HL-60/S4 (cell line): ENCODE measurements around the gene SEC14L3.

Experiments used
- in situ Hi-C: fragments of 300-500 bp; cut with MboI; formaldehyde crosslinking; loops from 2 replicates; pipeline ENCODE4 v1.14.3; 2022; ENCODE audit warnings: low sequenced_read_pairs

The SEC14L3 gene

GRCh38 chr22:30471616-30472318 lies at the start of gene SEC14L3:
Gene SEC14L3, minus strand, starts transcription at chr22:30472017. Its CDS starts 59 bp downstream, at chr22:30471958.
- in situ Hi-C loops: no loop called here

DNA sequence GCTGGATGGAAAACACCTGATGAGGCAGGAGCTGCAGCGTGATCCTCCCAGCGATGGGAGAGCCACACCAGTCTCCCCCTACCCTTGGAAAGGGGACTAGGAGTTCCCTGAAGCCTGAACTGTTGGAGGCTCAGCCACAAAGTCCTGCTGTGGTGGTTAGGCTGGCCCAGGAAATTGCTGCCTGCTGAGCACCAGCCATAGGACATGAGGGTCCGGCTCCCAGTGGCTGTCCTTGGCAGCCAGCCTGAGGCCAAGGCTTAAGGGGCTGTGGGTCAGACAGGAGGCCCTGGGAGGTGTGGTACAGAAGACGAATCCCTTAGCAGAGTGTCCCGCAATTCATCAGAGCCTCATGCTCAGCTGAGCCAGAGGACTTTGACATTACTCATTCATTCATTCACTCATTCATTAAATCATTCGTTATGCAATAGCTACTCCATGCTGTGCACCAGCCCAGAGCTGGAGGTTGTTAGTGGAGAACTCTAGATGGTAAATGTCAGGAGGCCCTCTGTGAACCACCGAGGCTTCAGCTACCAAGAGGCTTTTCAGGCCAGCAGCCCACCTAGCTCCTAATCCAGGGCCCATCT lies 48.1 kb upstream of the SEC14L3 start:
- in situ Hi-C loops: no loop called here

GRCh38 chr22:30516731-30517130 lies 44.9 kb upstream of the SEC14L3 start:
- in situ Hi-C loops: no loop called here

- in situ Hi-C loops: no loop called here
Measured at GRCh38 chr22:30516273-30516672, 44.5 kb upstream of the SEC14L3 start.

GRCh38 chr22:30514252-30514651 lies 42.4 kb upstream of the SEC14L3 start:
- in situ Hi-C loops: no loop called here

DNA sequence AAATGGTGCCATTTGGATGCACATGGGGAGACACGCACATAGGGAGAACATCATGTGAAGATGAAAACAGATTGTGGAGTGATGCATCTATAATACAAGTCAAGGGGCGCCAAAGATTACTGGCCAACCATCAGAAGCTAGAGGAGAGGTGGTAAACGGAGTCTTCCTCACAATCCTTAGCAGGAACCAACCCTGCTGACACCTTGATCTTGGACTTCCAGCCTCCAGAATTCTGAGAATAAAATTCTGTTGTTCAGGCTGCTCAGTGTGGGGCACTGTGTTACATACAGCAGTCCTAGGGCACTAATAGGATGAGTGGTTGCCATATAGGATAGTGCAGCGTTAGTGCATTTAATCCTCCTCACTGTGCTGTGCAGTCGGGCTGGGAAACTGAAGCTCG lies 41.6 kb upstream of the SEC14L3 start:
- in situ Hi-C loops: no loop called here

DNA sequence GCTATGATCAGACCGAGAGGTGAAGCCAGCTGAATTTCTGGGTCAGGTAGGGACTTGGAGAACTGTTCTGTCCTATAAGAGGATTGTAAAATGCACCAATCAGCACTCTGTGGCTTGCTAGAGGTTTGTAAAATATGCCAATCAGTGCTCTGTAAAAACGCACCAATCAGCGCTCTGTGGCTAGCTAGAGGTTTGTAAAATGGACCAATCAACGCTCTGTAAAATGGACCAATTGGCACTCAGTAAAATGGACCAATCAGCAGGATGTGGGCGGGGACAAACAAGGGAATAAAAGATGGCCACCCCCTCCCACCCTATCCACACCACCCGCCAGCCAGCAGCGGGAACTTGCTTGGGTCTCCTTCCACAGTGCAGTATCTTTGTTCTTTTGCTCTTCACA lies 40.1 kb upstream of the SEC14L3 start:
- in situ Hi-C loops: no loop called here

GRCh38 chr22:30511109-30511508 lies 39.3 kb upstream of the SEC14L3 start:
- in situ Hi-C loops: no loop called here

GRCh38 chr22:30508216-30508615 lies 36.4 kb upstream of the SEC14L3 start:
- in situ Hi-C loops: no loop called here

DNA sequence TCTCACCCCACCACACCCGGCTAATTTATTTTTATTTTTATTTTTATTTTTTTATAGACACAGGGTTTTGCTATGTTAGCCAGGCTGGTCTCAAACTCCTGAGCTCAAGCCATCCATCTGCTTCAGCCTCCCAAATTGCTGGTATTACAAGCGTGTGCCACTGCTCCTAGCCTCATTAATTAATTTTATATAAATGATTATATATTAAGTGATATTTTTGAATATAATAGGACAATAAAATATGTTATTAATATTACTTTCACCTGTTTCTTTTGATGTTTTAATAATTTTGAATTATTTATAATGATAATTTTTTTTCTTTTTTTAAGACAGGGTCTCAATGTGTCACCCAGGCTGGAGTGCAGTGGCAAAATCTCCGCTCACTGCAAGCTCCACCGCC lies 35.9 kb upstream of the SEC14L3 start:
- in situ Hi-C loops: no loop called here

GRCh38 chr22:30506507-30506968 lies 34.7 kb upstream of the SEC14L3 start:
- in situ Hi-C loops: no loop called here

DNA sequence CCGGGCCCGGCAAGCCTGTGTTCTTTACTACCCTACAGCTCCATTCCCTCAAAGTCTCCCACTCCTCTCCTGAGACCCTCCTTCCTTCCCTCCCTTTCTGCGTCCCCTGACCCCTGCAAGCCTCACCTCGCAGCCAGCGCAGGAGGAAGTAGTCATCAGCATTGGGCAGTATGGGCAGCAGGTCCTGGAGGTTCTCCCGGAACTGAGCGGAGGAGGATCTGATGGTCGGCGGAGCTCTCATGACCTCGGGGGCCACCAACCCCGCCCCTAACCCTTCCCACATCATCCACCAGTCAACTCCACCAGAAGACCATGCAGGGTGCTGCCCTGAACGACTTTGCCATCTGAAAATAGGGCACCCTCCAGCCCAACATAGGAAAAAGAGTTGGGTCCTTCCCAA lies 31.7 kb upstream of the SEC14L3 start:
- in situ Hi-C loops: no loop called here

GRCh38 chr22:30502911-30503310 lies 31.1 kb upstream of the SEC14L3 start:
- in situ Hi-C loops: no loop called here

DNA sequence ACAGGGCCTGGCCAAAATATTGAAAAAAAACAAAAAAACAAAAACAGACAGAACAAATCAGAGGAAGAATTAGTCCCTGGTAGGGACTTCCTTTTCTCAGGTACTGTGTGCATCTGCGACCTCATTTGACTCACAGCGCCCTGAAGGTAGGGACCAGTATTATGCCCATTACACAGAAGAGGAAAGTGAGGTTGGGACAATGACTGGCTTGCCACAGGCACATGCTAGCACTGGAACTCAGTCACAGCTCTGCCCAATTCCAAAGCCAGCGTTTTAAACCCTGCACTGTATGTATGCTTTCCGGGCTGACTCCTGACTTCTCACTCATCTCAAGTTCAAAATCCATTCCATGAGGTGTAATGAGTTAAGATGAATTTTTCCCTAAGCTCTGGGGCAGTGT lies 30.3 kb upstream of the SEC14L3 start:
- in situ Hi-C loops: no loop called here

DNA sequence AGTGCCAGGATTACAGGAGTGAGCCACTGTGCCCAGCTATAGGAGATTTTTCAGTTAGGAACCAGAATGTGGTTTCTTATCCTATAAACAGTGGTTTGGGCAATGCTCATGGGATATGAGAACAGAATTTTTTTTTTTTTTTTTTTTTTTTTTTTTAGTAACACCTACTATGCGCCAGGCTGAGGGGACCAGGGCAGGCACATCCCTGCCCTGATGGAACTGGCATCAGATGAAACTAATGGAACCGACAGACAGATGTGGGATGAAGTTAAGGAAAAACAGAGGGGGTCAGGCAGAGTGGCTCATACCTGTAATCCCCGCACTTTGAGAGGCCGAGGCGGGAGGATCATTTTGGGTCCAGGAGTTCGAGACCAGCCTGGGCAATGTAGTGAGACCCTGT lies 28.8 kb upstream of the SEC14L3 start:
- in situ Hi-C loops: no loop called here

GRCh38 chr22:30497466-30498150 lies 25.8 kb upstream of the SEC14L3 start:
- in situ Hi-C loops: no loop called here

GRCh38 chr22:30495041-30495784 lies 23.4 kb upstream of the SEC14L3 start:
- in situ Hi-C loops: no loop called here

DNA sequence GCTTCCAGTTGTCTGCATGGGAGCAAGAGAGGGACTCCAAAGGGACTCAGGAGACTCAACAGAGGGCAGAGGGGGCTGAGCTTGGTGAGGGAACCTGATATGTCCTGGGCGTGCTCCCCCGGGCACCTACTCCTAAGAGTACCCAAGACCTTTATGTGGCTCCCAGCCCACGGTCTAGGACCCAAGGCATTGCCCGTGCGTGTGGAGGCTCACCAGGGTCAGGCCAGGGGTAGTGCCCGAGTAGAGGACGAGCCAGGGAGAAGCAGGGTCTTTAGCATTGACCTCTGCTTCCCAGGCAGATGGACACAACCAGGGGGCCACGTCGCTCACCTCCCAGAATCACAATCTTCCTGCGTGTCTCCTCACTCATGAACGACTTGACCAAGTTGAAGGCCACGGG lies 20.3 kb upstream of the SEC14L3 start:
- in situ Hi-C loops: no loop called here

DNA sequence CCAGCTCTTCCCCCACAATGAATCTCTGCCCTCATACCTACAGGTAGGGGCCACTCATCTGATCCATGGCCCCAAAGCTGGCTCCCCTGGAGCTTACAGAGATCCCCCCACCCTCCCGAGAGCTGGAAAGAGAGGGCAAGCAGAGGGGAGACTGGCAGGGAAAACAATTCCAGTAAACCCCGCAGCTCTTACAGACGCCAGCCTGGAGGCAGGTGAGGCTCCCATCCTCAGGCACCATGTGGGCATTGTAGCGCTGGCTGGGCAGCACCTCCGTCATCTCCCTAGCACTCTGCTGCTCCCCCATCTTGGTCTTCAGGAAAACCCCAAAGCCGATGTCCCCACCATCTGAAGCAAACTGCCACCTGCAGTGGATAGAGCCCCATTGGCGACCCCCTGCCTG lies 19.6 kb upstream of the SEC14L3 start:
- in situ Hi-C loops: no loop called here

- in situ Hi-C loops: no loop called here
Measured at GRCh38 chr22:30490399-30490798, 18.6 kb upstream of the SEC14L3 start.

GRCh38 chr22:30488121-30488520 lies 16.3 kb upstream of the SEC14L3 start:
- in situ Hi-C loops: loop anchor here (10.0 kb wide), 1 partner anchor 93 kb away; the partner anchor contains the start of gene SEC14L2
